Uterus (tissue), 4 donors: ENCODE measurements around the gene RNF130. TPM values are rescaled to one million over a fixed set of nuclear protein-coding genes. Genes with fewer than 3 reads are reported as not detected.

Experiments used
- DNase-seq, 2 donors: peaks; one replicate each; pipeline ENCODE4 v3.0.0-alpha.2; 2019 to 2020
- H3K27ac ChIP-seq, 2 donors: fragments of 200-600 bp; sonication (generic); 1 replicate in 1 of 2; 2 replicates in 1 of 2; pipeline ENCODE4 v1.5.1; 2016 to 2018
- H3K27me3 ChIP-seq, 2 donors: fragments of 200-600 bp; sonication (generic); one replicate each; pipeline ENCODE4 v1.5.1; 2018 to 2019; ENCODE audit warnings: control low read depth in 1 of 2
- H3K36me3 ChIP-seq, 2 donors: fragments of 200-600 bp; sonication (generic); one replicate each; pipeline ENCODE4 v1.5.1; 2019; ENCODE audit warnings: control low read depth in 1 of 2
- H3K4me1 ChIP-seq, 2 donors: fragments of 200-600 bp; sonication (generic); one replicate each; pipeline ENCODE4 v1.5.1; 2018 to 2019; ENCODE audit warnings: control low read depth in 1 of 2
- H3K4me3 ChIP-seq, 2 donors: fragments of 200-600 bp; sonication (generic); 1 replicate in 1 of 2; 2 replicates in 1 of 2; pipeline ENCODE4 v1.5.1; 2018 to 2019; ENCODE audit warnings: mild to moderate bottlenecking in 1 of 2
- H3K9me3 ChIP-seq, 2 donors: fragments of 200-600 bp; sonication (generic); one replicate each; pipeline ENCODE4 v1.5.1; 2019; ENCODE audit warnings: control low read depth in 1 of 2
- CTCF ChIP-seq, 4 experiments: fragments of 200-600 bp in 2 of 4; fragments of 450-650 bp in 2 of 4; sonication (generic) in 2 of 4; IDR thresholded peaks; one replicate each; pipeline ENCODE4 v1.5.1; 2016 to 2019; ENCODE audit warnings: antibody characterized with exemption in 4 of 4, mild to moderate bottlenecking in 2 of 4, moderate library complexity in 1 of 4
- POLR2A ChIP-seq, 2 donors: fragments of 450-650 bp; IDR thresholded peaks; one replicate each; pipeline ENCODE4 v1.6.1; 2016; ENCODE audit warnings: antibody characterized with exemption in 2 of 2, mild to moderate bottlenecking in 1 of 2, moderate library complexity in 1 of 2
- intact Hi-C: fragments of 100-400 bp; cut with DNase I; formaldehyde crosslinking; loops from one replicate; pipeline ENCODE4 v1.15.1; 2023; ENCODE audit warnings: low total_unique reads
- total RNA-seq, 4 donors: library from RNA; depleted of rRNA in 3 of 4; stranded (reverse); fragments of >200 nt in 3 of 4; gene quantifications; one replicate each; pipeline versions ENCODE4 v1.1.0 to v1.2.4, GENCODE V29; 2014 to 2023
- donor health status: DM: yes; HTN: yes; CAD: no.

Gene RNF130
- 100 to 1,000 TPM in 1 of 4 donors, 10 to 100 TPM in 3; 53.8 to 119 (median 85.8) TPM for total RNA-seq

GRCh38 chr5:180071531-180072255 is at the start of gene RNF130:
Gene RNF130 (minus strand): TSS chr5:180071759. CDS start chr5:180071702, 57 bp downstream.
- peak within 1 kb of the TSS; percentile 94 to 95 for H3K27ac ChIP-seq
- H3K36me3 ChIP-seq = no peaks in the 10 kb centered on the region
- H3K4me3 ChIP-seq = peak within 1 kb of the TSS; percentile 56 to 62
- no peaks in the 10 kb centered on the region for H3K9me3 ChIP-seq
- H3K27me3 ChIP-seq = no peaks in the 10 kb centered on the region
- peak; percentile 91 to 93 for DNase-seq
- H3K4me1 ChIP-seq = no peaks in the 10 kb centered on the region
- intact Hi-C loops = no loop called here
- TF ChIP-seq POLR2A (IDR thresholded peaks at IDR 0.05) (peak; percentile 14 to 76), CTCF (IDR thresholded peaks at IDR 0.05) (peak in 1 of 4 experiments; percentile 17)

GRCh38 chr5:180120237-180121101 is 48.9 kb upstream of the RNF130 start:
- no peak overlapping the region for H3K27ac ChIP-seq
- no peaks in the 10 kb centered on the region for H3K4me1 ChIP-seq
- H3K9me3 ChIP-seq = no peaks in the 10 kb centered on the region
- peaks cover 0 to 4% of the 10 kb centered on the region in 2 donors for H3K27me3 ChIP-seq
- no peak for TF ChIP-seq CTCF (IDR thresholded peaks at IDR 0.05)
- no peak for TF ChIP-seq POLR2A (IDR thresholded peaks at IDR 0.05)
- no peak overlapping the region for H3K4me3 ChIP-seq
- intact Hi-C loops = no loop called here
- DNase-seq = peak in 1 of 2 donors; percentile 12
- H3K36me3 ChIP-seq = no peaks in the 10 kb centered on the region

- H3K27me3 ChIP-seq = peaks cover 0 to 4% of the 10 kb centered on the region in 2 donors
- intact Hi-C loops = no loop called here
- DNase-seq = no peak
- H3K27ac ChIP-seq = no peak overlapping the region
- no peaks in the 10 kb centered on the region for H3K9me3 ChIP-seq
- no peaks in the 10 kb centered on the region for H3K36me3 ChIP-seq
- H3K4me1 ChIP-seq = no peaks in the 10 kb centered on the region
- TF ChIP-seq CTCF (IDR thresholded peaks at IDR 0.05) (no peak), POLR2A (IDR thresholded peaks at IDR 0.05) (no peak)
- no peak overlapping the region for H3K4me3 ChIP-seq
Measured at GRCh38 chr5:180119903-180120236, 48.3 kb upstream of the RNF130 start.

- intact Hi-C loops = no loop called here
- Histone ChIP-seq H3K4me1 (no peaks in the 10 kb centered on the region), H3K36me3 (no peaks in the 10 kb centered on the region), H3K4me3 (no peak overlapping the region), H3K27me3 (peaks cover 0 to 4% of the 10 kb centered on the region in 2 donors), H3K9me3 (no peaks in the 10 kb centered on the region), H3K27ac (no peak overlapping the region)
- TF ChIP-seq CTCF (IDR thresholded peaks at IDR 0.05) = no peak
- no peak for TF ChIP-seq POLR2A (IDR thresholded peaks at IDR 0.05)
- DNase-seq = peak in 1 of 2 donors; percentile 5
Measured at GRCh38 chr5:180119031-180119902, 47.7 kb upstream of the RNF130 start.
